Measurements from ENCODE around the gene UQCRH. TPM values are rescaled to one million over a fixed set of nuclear protein-coding genes. Genes with fewer than 3 reads are reported as not detected.
A peak's percentile ranks its signal among the peaks of the same experiment; 100 is the strongest.

UQCRH gene
- total and polyA plus RNA-seq, 2 of the 13 experiments (the other 11 are each of a cell fraction or from before 2014, with no cell fraction given) = 548 to 556 TPM

DNA sequence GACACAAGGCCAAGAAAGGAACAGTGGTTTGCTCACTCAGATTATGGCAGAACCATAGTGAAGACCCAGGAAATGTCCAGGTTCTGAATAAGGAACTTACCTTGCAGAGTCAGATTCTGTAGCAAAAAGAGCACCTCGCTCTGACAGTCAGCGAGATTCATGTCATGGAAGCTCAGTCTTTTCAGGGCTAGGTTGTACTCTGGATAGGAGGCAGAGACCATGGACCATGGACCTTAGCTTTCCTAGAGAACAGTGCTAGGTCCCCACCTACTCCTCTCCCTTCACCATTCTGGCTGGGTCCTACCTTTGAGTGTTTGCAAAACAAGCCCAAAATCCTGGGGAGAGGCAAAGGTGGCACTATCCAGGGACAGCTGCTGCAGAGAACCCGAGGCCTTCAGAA is 23.4 kb upstream of the UQCRH start:
- WGBS (ENCODE audit: low lambda C conversion rate) = 100% methylated on average over 3 of the region's 3 CpGs
- CTCF ChIA-PET (ENCODE audit: low intra/inter-chr PET ratio, low total read pairs) = no interaction called here

DNA sequence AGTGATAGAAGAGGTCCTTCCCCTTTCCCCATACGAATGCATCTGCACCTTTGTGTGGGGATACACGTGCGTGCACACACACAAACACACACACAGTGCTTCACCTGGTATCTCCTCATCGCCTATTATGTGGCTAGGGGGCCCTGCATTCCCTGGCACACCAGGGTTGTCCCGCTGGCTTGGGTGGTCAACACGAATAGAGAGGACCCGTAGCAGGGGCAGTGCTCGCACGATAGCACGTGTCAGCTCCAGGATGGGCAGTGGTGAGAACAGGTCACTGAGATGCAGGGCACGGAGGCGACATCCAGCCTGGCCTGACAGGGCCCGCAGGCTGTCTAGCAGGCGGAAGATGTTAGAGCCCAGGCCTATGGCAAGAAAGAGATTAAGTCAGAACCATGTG is 22.5 kb upstream of the UQCRH start:
- in situ Hi-C loops (cut with HindIII; ENCODE audit: extremely low pct_ligation_motif_present, low pct_unique_long_range_greater_than_20kb) (no loop called here), intact Hi-C loops (cut with micrococcal nuclease; ENCODE audit: unreplicated experiment) (no loop called here)
- WGBS (ENCODE audit: low lambda C conversion rate) = over 99% methylated on average over 13 of the region's 14 CpGs
- Histone ChIP-seq H2AFZ (ENCODE audit: low read length) (no peak overlapping the region), H3K36me3 (replicated peaks in 1 of 2; ENCODE audit: control insufficient read depth in 1 of 2, insufficient read depth in 2 of 2, low read length in 2 of 2) (peaks cover 22 to 64% of the 10 kb centered on the region in 2 experiments), H3K9me3 (ENCODE audit: low read length) (no peaks in the 10 kb centered on the region), H3K9ac (ENCODE audit: insufficient read depth, low read depth, low read length) (no peak overlapping the region), H3K79me2 (ENCODE audit: insufficient read depth, low read length) (no peaks in the 10 kb centered on the region), H3K27ac (ENCODE audit: extremely low read length, insufficient read depth, low read length) (no peak overlapping the region), H4K20me1 (ENCODE audit: insufficient read depth, low read length) (no peaks in the 10 kb centered on the region), H3K4me3 (replicated peaks in 1 of 3; ENCODE audit: insufficient read depth in 1 of 3, low read depth in 2 of 3, low read length in 3 of 3) (no peak overlapping the region), H3K4me2 (ENCODE audit: low read depth, low read length) (no peak overlapping the region), H3K27me3 (ENCODE audit: control insufficient read depth in 1 of 2, insufficient read depth in 2 of 2, low read length in 2 of 2) (no peaks in the 10 kb centered on the region), H3K4me1 (ENCODE audit: insufficient read depth, low read length) (peaks cover 13% of the 10 kb centered on the region)
- TF ChIP-seq ZNF768 (CRISPR knock-in tag; IDR thresholded peaks at IDR 0.05) (peak; percentile 23; the same call in 1 of the 2 replicates), AGO2 (optimal IDR thresholded peaks at IDR 0.05; ENCODE audit: low read depth, low read length) (peak; percentile 74), RBM22 (optimal IDR thresholded peaks at IDR 0.05; ENCODE audit: low read length) (peak; percentile 84), POLR2A (IDR thresholded peaks at IDR 0.05; ENCODE audit: insufficient read depth in 1 of 2, low read depth in 2 of 2, low read length in 2 of 2) (0 out of 4 replicates have a peak, but pooled peaks of 1 of the 2 experiments have one; percentile 15), NONO (IDR thresholded peaks at IDR 0.05) (no peak), NONO (CRISPR knock-in tag; conservative IDR thresholded peaks at IDR 0.05) (0 out of 2 replicates have a peak, but pooled peaks have one; percentile 31), ZNF260 (CRISPR knock-in tag; IDR thresholded peaks at IDR 0.05; ENCODE audit: borderline replicate concordance, low read depth) (no peak)
- TF ChIP-seq, protein P1, sequence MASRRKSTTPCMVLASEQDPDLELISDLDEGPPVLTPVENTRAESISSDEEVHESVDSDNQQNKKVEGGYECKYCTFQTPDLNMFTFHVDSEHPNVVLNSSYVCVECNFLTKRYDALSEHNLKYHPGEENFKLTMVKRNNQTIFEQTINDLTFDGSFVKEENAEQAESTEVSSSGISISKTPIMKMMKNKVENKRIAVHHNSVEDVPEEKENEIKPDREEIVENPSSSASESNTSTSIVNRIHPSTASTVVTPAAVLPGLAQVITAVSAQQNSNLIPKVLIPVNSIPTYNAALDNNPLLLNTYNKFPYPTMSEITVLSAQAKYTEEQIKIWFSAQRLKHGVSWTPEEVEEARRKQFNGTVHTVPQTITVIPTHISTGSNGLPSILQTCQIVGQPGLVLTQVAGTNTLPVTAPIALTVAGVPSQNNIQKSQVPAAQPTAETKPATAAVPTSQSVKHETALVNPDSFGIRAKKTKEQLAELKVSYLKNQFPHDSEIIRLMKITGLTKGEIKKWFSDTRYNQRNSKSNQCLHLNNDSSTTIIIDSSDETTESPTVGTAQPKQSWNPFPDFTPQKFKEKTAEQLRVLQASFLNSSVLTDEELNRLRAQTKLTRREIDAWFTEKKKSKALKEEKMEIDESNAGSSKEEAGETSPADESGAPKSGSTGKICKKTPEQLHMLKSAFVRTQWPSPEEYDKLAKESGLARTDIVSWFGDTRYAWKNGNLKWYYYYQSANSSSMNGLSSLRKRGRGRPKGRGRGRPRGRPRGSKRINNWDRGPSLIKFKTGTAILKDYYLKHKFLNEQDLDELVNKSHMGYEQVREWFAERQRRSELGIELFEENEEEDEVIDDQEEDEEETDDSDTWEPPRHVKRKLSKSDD (CRISPR knock-in tag; IDR thresholded peaks at IDR 0.05; ENCODE audit: low read depth) = no peak
- ATAC-seq = no peak
- CTCF ChIA-PET (ENCODE audit: low intra/inter-chr PET ratio, low total read pairs) = no interaction called here
- BruUV-seq (replicated peaks) = no TSS peak
- no peak for DNase-seq (ENCODE audit: low spot score)
- POLR2A ChIA-PET = no interaction called here
- FAIRE-seq = no peak

More for the DNA sequence above, 23.4 kb upstream of the UQCRH start:
- peak overlapping the region; percentile 20 for H3K27ac ChIP-seq (ENCODE audit: extremely low read length, insufficient read depth, low read length)
- POLR2A ChIA-PET = no interaction called here
- no peaks in the 10 kb centered on the region for H3K9me3 ChIP-seq (ENCODE audit: low read length)
- no peak overlapping the region for H3K9ac ChIP-seq (ENCODE audit: insufficient read depth, low read depth, low read length)
- no peaks in the 10 kb centered on the region for H3K79me2 ChIP-seq (ENCODE audit: insufficient read depth, low read length)
- peak; percentile 18 for FAIRE-seq
- intact Hi-C loops (cut with micrococcal nuclease; ENCODE audit: unreplicated experiment) = no loop called here
- no peak overlapping the region for H2AFZ ChIP-seq (ENCODE audit: low read length)
- H4K20me1 ChIP-seq (ENCODE audit: insufficient read depth, low read length) = no peaks in the 10 kb centered on the region
- no peak for DNase-seq (ENCODE audit: low spot score)
- H3K4me1 ChIP-seq (ENCODE audit: insufficient read depth, low read length) = peaks cover 13% of the 10 kb centered on the region
- no peak overlapping the region for H3K4me3 ChIP-seq (replicated peaks in 1 of 3; ENCODE audit: insufficient read depth in 1 of 3, low read depth in 2 of 3, low read length in 3 of 3)
- H3K27me3 ChIP-seq (ENCODE audit: control insufficient read depth in 1 of 2, insufficient read depth in 2 of 2, low read length in 2 of 2) = no peaks in the 10 kb centered on the region
- H3K36me3 ChIP-seq (replicated peaks in 1 of 2; ENCODE audit: control insufficient read depth in 1 of 2, insufficient read depth in 2 of 2, low read length in 2 of 2) = peaks cover 15 to 64% of the 10 kb centered on the region in 2 experiments
- no TSS peak for BruUV-seq (replicated peaks)
- ATAC-seq = peak; percentile 37
- peak; percentile 56 for TF ChIP-seq HNF4A (CRISPR knock-in tag; IDR thresholded peaks at IDR 0.05)
- peak; percentile 19; the same call in 1 of the 2 replicates for TF ChIP-seq POLR2G (IDR thresholded peaks at IDR 0.05; ENCODE audit: low read depth, low read length)
- TF ChIP-seq ARNT2 (CRISPR knock-in tag; IDR thresholded peaks at IDR 0.05; ENCODE audit: low read depth) = no peak
- peak; percentile 55; the same call in 1 of the 2 replicates for TF ChIP-seq BCL6 (CRISPR knock-in tag; IDR thresholded peaks at IDR 0.05)
- no peak for TF ChIP-seq TEAD2 (CRISPR knock-in tag; IDR thresholded peaks at IDR 0.05)
- no peak for TF ChIP-seq ATF7-NPFF (CRISPR knock-in tag; IDR thresholded peaks at IDR 0.05; ENCODE audit: low read depth)
- TF ChIP-seq POLR2A (IDR thresholded peaks at IDR 0.05; ENCODE audit: insufficient read depth in 1 of 2, low read depth in 2 of 2, low read length in 2 of 2) = peak in 1 of 2 experiments; percentile 22; a peak in 1 of 4 replicates
- TF ChIP-seq POLR2AphosphoS5 (IDR thresholded peaks at IDR 0.05; ENCODE audit: low read depth, low read length) = 0 out of 2 replicates have a peak, but pooled peaks have one; percentile 22
- TF ChIP-seq RBM22 (optimal IDR thresholded peaks at IDR 0.05; ENCODE audit: low read length) = peak; percentile 43
- H3K4me2 ChIP-seq (ENCODE audit: low read depth, low read length) = no peak overlapping the region
- in situ Hi-C loops (cut with HindIII; ENCODE audit: extremely low pct_ligation_motif_present, low pct_unique_long_range_greater_than_20kb) = no loop called here

All from HepG2 (cell line).